C4-2B (cell line): Measurements from ENCODE around the gene HSF2BP.
"Not testable (repeated sequence)": the region's sequence is repeated elsewhere in the genome, so short reads cannot be mapped to it uniquely, and the experiment has no call there.

ENCODE experiments used
- H3K27ac ChIP-seq: fragments of 450-650 bp; 2 replicates; pipeline ENCODE4 v1.5.1; 2017
- ZFX ChIP-seq: fragments of 450-650 bp; IDR thresholded peaks from 2 replicates; pipeline ENCODE4 v1.6.1; 2017
- TF ChIP-seq, protein P1 (sequence below): fragments of 450-650 bp; conservative IDR thresholded peaks from 2 replicates; pipeline ENCODE4 v1.5.1; 2017; ENCODE audit warnings: mild to moderate bottlenecking

HSF2BP gene

DNA sequence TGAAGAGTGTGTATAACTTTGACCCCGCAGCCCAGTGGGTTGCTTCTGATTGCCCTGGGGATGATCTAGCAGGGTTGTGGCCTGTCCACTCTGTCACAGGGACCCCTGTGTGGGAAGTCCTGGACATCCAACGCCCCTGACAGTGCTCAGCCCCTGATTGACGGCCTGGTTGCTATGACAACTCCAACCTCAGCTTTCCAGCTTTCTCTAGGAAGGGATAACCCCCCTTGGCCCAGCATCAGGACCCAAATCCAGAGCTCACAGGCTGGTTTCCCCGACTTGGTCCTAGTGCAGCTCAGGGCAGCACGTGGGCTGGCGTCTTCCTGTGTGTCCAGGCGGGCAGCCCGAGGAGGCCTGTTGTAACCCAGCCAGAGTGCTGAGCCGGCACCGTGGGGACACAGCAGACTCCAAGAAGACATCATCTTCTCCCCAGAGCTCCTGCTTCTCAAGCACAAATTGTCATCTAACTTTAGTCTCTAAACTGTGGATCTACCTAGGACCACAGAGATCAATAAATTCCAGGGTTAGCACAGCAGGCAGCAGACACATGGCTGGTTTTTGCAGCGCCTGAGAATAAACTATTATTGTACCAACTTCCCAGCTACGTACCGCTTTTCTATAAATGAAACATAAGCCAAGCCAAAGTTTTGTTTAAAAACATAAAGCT lies 40.8 kb upstream of the HSF2BP start:
- no peak overlapping the region for H3K27ac ChIP-seq
- TF ChIP-seq, protein P1, sequence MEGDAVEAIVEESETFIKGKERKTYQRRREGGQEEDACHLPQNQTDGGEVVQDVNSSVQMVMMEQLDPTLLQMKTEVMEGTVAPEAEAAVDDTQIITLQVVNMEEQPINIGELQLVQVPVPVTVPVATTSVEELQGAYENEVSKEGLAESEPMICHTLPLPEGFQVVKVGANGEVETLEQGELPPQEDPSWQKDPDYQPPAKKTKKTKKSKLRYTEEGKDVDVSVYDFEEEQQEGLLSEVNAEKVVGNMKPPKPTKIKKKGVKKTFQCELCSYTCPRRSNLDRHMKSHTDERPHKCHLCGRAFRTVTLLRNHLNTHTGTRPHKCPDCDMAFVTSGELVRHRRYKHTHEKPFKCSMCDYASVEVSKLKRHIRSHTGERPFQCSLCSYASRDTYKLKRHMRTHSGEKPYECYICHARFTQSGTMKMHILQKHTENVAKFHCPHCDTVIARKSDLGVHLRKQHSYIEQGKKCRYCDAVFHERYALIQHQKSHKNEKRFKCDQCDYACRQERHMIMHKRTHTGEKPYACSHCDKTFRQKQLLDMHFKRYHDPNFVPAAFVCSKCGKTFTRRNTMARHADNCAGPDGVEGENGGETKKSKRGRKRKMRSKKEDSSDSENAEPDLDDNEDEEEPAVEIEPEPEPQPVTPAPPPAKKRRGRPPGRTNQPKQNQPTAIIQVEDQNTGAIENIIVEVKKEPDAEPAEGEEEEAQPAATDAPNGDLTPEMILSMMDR: no peak
- TF ChIP-seq ZFX: no peak

DNA sequence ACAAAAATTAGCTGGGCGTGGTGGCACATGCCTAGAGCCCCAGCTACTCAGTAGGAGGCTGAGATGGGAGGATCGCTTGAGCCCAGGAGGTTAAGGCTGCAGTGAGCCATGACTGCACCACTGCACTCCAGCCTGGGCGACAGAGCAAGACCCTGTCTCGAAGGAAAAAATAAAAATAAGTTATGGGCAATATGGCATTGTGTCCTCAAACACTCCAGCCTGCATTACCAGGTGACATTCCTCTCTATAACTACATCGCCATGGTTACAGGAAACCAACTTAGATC lies 40.1 kb upstream of the HSF2BP start:
- H3K27ac ChIP-seq: not testable (repeated sequence)

DNA sequence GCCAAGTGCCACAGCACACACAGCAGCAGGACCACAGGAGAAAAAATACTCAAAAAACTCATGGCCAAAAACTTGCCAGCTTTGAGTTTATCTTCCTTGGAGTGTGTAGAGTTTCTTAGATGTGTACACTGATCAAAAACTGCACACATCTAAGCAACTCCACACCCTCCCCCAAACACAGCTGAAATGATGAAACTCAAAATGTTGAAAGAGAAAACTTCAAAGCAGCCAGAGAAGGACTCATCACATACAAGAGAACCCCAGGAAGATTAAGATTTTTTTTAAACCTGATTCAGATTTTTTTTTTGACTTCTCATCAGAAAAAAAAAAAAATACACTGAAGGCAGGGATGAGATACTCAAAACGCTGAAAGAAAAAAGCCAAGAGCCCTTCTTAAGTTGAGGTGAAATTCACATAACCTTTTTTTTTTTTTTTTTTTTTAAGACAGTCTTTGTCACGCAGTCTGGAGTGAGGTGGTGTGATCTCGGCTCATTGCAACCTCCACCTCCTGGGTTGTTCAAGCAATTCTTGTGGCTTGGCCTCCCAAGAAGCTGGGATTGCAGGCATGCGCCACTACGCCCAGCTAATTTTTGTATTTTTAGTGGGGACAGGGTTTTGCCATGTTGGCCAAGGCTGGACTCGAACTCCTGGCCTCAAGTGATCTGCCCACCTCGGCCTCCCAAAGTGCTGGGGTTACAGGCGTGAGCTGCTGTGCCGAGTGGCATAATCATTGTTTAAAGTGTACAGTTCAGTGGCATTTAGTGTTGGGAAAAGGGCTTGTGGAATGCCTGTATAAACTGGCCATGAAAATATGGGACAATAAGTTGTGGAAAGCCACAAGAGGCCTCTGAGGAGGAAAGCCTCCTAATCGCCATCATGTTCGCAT lies 38.7 kb upstream of the HSF2BP start:
- TF ChIP-seq, protein P1: no peak
- no peak for TF ChIP-seq ZFX
- no peak overlapping the region for H3K27ac ChIP-seq

DNA sequence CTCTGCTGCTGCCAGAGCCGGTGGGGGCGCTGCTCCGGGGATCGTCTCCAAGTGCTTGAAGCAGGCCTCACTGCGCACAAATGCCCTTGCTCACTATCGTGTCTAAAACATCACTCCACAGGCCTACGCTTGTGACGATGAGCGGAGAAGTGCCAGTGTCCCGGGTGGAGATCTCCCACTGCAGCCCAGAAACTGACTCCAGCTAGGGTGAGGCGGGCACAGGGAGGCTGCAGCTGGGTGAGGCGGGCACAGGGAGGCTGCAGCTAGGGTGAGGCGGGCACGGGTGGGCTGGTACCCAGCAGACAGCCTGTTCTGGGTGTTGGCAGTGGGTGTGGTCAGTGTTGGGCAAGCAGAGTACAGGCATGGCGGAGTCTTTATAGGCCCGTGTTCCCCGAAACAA lies 36.9 kb upstream of the HSF2BP start:
- TF ChIP-seq, protein P1: no peak
- no peak for TF ChIP-seq ZFX
- H3K27ac ChIP-seq: no peak overlapping the region

DNA sequence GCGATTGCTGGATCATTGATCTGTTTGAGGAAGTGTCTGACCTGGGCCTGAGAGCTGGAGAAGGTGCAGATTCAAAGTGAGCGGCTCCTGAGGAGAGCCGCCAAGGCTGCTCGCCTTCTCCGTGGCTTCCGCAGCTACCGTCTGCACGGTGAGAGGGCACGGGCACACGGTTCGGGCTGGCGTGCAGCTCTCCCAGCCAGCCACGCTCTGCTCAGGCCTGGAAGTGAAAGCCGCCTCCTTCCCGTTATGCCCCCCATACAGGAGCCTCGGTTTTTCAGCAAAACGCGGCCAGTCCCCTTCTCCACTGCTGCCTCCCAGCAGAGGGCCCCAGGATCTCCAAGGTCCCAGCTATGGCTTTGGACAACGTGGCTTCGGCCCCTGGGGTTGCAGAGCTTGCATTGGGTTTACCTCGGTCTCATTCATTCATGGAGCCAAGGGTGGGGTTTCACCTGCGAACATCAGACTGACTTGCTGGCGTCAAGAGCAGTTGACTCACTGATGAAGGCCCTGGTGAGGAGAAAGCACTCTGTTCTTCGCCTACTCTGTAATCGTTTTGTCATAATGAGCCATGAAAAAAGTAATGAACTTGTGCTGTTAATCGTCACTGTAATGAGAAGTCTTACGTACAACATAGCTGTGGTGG lies 35.3 kb upstream of the HSF2BP start:
- no peak for TF ChIP-seq ZFX
- TF ChIP-seq, protein P1: no peak
- no peak overlapping the region for H3K27ac ChIP-seq

DNA sequence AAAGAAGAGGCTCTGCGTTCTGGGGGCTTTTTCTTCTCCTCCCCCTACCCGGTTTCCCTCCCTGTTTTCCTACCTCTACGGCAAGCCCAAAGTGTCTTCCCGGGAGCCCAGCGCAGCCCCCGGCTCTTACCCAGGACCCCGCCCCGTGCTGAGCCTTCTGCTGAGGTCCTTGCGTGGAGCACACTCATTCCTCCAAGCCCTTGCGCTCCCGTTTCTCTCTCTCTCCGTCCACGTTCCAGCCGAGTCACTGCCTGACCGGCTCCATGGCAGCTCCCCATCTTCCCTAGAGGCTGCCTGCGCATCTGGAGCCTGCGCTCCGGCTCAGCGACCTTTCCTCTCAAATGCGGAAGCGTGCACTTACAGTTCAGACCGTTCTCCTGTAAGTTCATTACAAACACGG lies 34.7 kb upstream of the HSF2BP start:
- TF ChIP-seq ZFX: no peak
- TF ChIP-seq, protein P1: no peak
- no peak overlapping the region for H3K27ac ChIP-seq

DNA sequence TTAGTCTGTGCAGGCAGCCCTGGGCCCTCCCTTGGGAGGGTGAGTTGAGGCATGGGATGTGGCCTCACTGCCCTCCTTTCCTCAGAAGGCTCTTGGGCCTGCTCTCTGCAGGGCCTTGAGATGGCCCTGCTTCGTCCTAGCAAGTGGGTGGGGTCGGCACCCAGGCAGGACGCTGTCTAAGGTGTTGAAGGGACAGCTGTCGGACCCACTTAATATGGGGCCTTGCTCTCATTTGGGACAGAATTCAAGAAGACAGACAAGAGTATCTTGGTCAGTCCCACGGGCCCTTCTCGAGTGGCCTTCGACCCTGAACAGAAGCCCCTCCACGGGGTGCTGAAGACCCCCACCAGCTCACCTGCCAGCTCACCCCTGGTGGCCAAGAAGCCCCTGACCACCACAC lies 33.7 kb upstream of the HSF2BP start:
- no peak overlapping the region for H3K27ac ChIP-seq
- no peak for TF ChIP-seq ZFX
- TF ChIP-seq, protein P1: no peak
